Activated CD8-positive, alpha-beta memory T cell treated with anti-CD3 and anti-CD28 coated beads for 4 hours (primary cell): ENCODE measurements around the gene PICK1.

Source experiments
- DNase-seq, 2 donors: peaks; one replicate each; pipeline ENCODE4 v3.0.0-alpha.2; 2020; ENCODE audit warnings: low read depth in 2 of 2

PICK1 gene

GRCh38 chr22:38087855-38088254 is 30.7 kb downstream of the PICK1 start:
- DNase-seq: no peak

DNA sequence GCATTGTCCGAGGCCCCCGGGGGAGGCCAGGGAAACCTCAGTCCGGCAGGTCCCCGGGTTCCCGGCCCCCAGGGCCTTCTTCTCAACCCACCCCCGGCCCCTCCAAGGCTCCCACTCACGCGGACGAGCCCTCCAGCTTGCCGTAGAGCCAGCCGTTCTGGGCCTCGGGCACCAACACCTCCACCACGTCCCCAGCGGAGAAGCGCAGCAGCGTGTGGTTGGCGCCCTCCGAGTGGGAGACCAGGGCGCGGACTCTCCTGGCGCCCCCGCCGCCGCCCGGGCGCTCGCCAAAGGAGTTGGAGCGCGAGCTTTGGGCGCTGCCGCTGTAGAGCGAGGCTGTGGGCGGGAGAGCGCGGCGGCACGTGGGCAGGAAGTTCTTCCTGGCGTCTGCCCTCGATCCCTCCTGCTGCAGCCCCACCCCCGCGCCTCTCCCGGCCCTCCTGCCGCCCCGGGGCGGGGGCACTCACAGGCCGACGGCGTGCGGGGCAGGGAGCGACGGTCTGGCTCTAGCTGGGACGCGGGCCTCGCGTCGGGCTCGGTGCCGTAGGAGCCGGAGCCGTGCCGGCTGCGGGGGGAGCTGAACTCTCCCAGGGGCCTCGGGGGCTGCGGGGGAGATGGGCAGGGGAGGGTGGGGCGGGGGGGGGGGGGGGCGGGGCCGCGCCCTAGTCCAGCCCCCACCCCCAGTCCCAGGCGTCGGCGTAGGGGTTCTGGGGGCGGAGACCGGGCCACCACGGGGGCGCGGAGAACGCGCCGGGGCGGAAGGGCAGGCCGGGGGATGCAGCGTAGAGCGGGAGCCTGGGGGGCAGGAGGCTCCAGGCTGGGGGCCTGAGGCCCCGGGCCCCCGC is 31.6 kb downstream of the PICK1 start:
- DNase-seq: no peak

DNA sequence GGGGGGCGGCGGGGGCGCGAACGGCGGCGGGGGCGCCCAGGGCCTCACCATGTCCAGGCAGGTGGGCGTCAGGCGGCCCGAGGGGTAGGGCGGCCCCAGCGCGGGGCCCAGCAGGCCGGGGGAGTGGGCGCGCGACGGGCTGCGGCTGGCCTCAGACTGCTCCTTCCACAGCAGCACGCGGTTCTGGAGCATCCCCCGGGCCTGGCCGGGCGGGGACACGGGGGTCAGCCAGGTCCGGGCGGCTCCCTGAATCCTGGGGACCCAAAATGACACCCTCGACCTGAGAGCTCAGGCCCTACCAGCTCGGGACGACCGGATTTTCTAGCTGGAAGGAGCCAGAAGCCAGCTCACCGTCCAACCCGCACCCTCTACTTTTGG is 32.3 kb downstream of the PICK1 start:
- DNase-seq: no peak

DNA sequence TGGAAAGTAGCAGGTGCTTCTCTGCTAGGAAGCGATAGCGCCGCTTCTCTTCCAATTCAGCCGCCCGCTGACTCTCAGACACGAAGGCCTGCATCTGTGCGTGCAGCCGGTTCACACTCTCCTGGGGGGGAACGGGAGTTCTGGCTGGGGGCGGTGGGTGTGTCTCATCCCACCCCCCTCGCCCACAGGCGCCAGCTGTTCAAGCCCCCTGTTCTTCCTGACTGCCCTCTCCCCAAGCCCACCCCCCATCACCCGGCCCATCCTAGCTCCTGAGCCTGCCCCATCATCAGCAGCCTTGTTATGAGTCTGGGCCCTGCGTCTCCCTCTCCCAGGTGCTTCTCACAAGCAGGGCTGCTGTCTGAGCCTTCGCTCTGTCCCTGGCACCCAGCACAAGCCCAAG is 39.9 kb downstream of the PICK1 start:
- no peak for DNase-seq

DNA sequence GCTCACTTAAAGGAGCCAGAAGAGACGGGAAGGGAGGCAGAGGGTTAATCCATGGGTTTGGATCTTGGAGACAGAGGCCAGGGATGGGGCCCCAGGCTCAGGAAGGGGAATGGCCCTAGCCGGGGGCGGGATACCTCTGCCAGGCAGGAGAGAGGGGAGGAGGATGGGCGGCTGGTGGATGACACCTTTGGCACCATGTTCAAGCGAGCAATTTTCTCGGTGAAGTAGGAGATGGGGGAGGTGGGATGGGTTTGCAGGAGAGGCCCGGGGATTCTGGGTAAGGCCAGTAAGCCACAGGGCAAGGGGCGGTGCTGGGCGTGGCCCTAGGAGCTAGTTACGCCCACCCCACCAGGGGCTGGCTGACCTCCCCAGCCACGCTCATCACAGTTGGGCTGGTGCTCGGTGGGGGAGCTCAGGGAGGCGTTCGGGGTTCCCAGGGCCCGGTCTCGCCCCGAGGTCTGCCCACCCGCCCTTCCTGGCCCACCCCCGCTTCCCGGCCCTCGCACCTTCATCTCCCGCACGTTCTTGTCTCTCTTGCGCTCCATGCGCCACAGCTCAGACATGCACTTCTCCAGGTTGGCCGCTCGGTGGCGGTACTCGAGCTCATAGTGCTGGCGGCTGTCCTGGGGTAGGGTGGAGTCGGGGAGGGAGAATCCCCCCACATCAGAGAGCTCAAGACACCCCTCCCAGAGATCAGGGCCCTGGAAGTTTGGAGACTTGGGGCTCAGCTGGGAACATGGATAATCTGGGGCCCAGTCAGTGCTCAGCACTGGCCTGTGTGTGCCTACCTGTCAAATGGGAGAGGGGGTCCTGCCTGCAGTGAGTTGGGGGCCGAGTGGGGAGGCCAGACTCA is 40.6 kb downstream of the PICK1 start:
- DNase-seq: no peak

DNA sequence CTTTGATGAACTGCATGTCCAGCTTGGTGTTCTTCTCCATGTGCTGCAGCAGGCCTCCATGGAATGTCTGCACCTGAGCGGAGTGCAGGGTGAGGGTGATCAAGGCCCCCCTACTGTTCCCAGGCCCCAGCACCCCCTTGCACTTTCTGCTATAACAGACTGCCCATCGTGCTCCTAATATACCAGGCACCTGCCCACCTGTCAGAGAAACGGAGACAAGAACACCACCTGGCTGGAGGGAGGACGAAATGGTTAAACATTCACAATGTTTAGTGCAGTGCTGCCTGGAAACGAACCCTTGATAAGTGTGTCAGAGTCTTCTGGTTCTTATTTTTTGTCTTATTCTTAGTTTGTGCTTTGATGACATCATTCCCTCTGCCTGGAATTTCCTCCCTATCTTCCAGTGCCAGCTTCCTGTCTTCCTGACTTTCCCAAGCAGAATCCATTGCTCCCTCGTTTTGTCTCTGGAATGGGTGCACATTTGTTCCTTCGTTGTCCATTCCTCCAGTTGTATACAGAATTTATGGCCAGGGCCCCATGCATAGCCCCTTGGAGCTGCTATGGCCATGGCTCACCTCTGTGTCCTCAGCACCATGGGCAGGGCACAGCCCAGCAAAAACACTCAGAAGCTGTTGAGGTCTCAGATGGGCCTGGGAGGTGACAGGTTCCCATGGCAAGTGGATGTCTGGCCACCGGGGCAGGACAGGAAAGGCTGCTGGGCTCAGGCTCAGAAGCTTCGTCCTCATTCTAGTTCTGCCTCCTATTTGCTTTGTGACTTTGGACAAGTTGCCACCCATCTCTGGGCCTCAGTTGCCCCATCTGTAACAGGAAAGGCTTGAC is 41.4 kb downstream of the PICK1 start:
- no peak for DNase-seq

- no peak for DNase-seq
Observed at GRCh38 chr22:38103641-38104040, 46.4 kb downstream of the PICK1 start.

- no peak for DNase-seq
Observed at GRCh38 chr22:38104084-38104483, 46.9 kb downstream of the PICK1 start.

DNA sequence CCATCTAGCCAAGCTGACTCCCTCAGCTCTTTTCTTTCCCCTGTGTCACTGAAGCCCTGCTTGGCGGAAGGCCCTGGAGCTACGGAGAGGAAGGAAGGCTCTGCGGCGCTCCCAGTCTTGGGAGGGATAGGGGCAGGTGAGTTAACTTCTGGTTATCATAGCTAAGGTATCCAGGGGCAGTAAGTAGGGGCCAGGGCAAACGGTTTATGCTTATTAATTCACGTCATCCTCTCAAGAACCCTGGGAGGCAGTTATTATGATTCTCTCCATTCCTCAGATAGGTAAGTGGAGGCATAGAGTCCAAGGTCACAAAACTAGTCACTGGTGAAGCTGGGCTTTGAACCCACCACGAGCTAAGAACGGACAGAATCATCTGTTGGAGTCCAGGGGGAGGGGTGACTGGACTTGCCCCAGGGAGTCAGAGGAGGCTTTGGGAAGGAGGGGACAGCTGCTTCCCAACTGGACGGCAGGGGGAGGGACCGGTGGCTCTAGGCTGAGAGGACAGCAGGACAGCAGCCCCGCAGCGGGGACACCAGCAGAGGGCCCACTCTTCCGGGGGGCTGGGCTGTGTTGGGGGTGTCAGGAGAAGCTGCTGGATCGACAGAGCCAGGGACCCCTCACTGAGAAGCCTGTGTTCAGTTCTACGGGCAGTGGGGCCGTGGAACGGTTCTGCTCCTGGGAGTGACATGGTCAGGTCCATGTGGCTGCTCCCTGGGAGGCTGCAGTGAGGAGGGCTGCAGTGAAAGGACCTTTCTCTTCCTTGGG is 49.8 kb downstream of the PICK1 start:
- no peak for DNase-seq

- no peak for DNase-seq
Observed at GRCh38 chr22:38107692-38108515, 50.7 kb downstream of the PICK1 start.

GRCh38 chr22:38108561-38109319 is 51.5 kb downstream of the PICK1 start:
- no peak for DNase-seq

- no peak for DNase-seq
Observed at GRCh38 chr22:38109371-38110001, 52.3 kb downstream of the PICK1 start.

DNA sequence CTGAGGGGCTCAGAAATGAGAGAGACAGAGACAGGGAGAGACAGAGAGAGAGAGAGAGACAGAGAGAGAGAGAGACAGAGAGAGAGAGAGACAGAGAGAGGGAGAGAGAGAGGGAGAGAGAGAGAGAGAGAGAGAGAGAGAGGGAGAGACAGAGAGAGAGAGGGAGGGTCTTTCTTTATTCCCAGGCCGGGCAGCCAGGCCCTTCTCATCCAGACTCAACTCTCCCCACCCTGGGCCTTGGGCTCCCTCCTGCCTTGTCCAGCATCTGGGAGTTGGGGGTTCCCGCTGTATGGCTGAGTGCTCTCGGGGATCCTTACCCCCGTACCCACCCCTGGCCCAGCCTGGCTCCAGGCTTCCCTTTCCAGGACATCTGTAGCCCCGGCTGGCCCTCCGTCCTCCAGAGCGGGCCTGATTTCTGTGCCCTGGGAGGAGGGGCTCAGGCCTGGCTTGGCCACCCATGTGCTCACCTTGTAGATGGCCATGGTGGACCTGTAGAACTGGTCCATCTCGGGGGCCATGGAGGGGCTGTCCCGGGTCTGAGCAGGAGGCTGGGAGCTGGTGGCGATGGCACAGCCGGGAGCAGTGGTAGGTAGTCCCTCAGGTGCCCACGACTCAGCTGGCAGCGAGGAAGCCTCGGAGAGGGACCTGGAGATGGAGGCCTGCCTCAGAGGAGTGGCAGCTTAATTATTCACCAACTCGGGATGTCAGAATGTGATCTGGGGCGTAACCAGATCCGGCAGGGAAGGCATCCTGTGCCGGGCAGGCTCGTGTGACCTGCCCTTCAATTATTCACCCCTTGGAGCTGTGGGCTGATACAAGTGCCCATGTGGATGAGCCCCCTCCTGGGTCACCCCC is 53.0 kb downstream of the PICK1 start, which contains the start of gene BAIAP2L2:
Gene BAIAP2L2, minus strand, starts transcription at position 677 of the 855 bp plus-strand sequence. Its CDS starts 159 bp downstream, at position 518.
- no peak for DNase-seq

GRCh38 chr22:38110863-38111852 is 54.0 kb downstream of the PICK1 start:
- DNase-seq: no peak

DNA sequence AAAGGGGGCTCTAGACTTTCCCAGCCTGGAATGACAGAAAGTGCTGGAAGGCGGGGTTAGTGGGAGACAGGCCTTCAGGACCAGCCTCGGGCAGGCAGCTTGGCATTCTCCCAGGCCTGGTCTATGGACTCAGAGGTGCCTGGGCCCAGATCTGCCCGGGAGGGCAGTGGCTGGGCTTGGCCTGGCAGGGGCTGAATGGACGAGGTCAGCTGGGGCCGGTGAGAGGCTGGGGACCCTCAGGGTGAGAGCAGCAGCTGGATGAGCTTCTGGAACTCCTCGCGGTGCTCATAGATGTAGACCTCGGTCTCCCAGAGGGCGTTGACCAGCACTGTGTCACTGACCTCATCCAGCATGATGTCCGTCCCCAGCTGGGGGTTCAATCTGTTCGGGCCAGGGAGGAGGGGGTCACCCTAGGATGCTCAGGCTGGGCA is 54.7 kb downstream of the PICK1 start:
- DNase-seq: no peak

GRCh38 chr22:38112381-38112780 is 55.2 kb downstream of the PICK1 start:
- no peak for DNase-seq
